ENCODE data around the gene PEAK1.

The PEAK1 gene

GRCh38 chr15:77419836-77420609 lies at the start of gene PEAK1:
PEAK1 (minus strand) TSS chr15:77420104; CDS start chr15:77181926, 238,178 bp downstream.
- peak; percentile 99 for DNase-seq (ENCODE audit: low spot score)

GRCh38 chr15:77468896-77469295 lies 49.0 kb upstream of the PEAK1 start:
- no peak for DNase-seq (ENCODE audit: low spot score)

GRCh38 chr15:77466521-77466920 lies 46.6 kb upstream of the PEAK1 start:
- DNase-seq (ENCODE audit: low spot score) = no peak

- DNase-seq (ENCODE audit: low spot score) = no peak
Observed at GRCh38 chr15:77464129-77464865, 44.4 kb upstream of the PEAK1 start.

GRCh38 chr15:77461486-77461885 lies 41.6 kb upstream of the PEAK1 start:
- DNase-seq (ENCODE audit: low spot score) = no peak

GRCh38 chr15:77459031-77459430 lies 39.1 kb upstream of the PEAK1 start:
- DNase-seq (ENCODE audit: low spot score) = no peak

GRCh38 chr15:77457905-77458265 lies 38.0 kb upstream of the PEAK1 start:
- no peak for DNase-seq (ENCODE audit: low spot score)

GRCh38 chr15:77457191-77457904 lies 37.4 kb upstream of the PEAK1 start:
- no peak for DNase-seq (ENCODE audit: low spot score)

GRCh38 chr15:77456746-77457145 lies 36.8 kb upstream of the PEAK1 start:
- no peak for DNase-seq (ENCODE audit: low spot score)

- no peak for DNase-seq (ENCODE audit: low spot score)
Observed at GRCh38 chr15:77455696-77456321, 35.9 kb upstream of the PEAK1 start.

- no peak for DNase-seq (ENCODE audit: low spot score)
Observed at GRCh38 chr15:77454951-77455350, 35.0 kb upstream of the PEAK1 start.

- DNase-seq (ENCODE audit: low spot score) = no peak
Observed at GRCh38 chr15:77454265-77454664, 34.4 kb upstream of the PEAK1 start.

- DNase-seq (ENCODE audit: low spot score) = no peak
Observed at GRCh38 chr15:77446840-77447390, 27.0 kb upstream of the PEAK1 start.

- no peak for DNase-seq (ENCODE audit: low spot score)
Observed at GRCh38 chr15:77440378-77440999, 20.6 kb upstream of the PEAK1 start.

GRCh38 chr15:77437264-77437663 lies 17.4 kb upstream of the PEAK1 start:
- no peak for DNase-seq (ENCODE audit: low spot score)

- no peak for DNase-seq (ENCODE audit: low spot score)
Observed at GRCh38 chr15:77436822-77437221, 16.9 kb upstream of the PEAK1 start.

- DNase-seq (ENCODE audit: low spot score) = no peak
Observed at GRCh38 chr15:77430652-77431051, 10.7 kb upstream of the PEAK1 start.

GRCh38 chr15:77430213-77430612 lies 10.3 kb upstream of the PEAK1 start:
- no peak for DNase-seq (ENCODE audit: low spot score)

GRCh38 chr15:77426871-77427270 lies 7.0 kb upstream of the PEAK1 start:
- no peak for DNase-seq (ENCODE audit: low spot score)

GRCh38 chr15:77426377-77426776 lies 6.5 kb upstream of the PEAK1 start:
- no peak for DNase-seq (ENCODE audit: low spot score)

GRCh38 chr15:77425104-77425503 lies 5.2 kb upstream of the PEAK1 start:
- DNase-seq (ENCODE audit: low spot score) = no peak

GRCh38 chr15:77421370-77421700 lies 1.4 kb upstream of the PEAK1 start:
- no peak for DNase-seq (ENCODE audit: low spot score)
